HL-60 (cell line): ENCODE data around the gene RAB32.
A peak's percentile ranks its signal among the peaks of the same experiment; 100 is the strongest.

Experiments used
- DNase-seq, 2 experiments: peaks; one replicate each; pipeline ENCODE4 v3.0.0-alpha.2; 2010 to 2020; ENCODE audit warnings: low read depth in 1 of 2, low spot score in 1 of 2
- H3K27ac ChIP-seq: fragments of 250-450 bp; sonication (Bioruptor Pico); replicated peaks from 2 replicates; pipeline ENCODE4 v1.5.1; 2020; ENCODE audit warnings: mild to moderate bottlenecking, moderate library complexity
- H3K27me3 ChIP-seq: fragments of 250-450 bp; sonication (Bioruptor Pico); 2 replicates; pipeline ENCODE4 v1.5.1; 2021; ENCODE audit warnings: mild to moderate bottlenecking, moderate library complexity; ENCODE audit not compliant: insufficient read depth, poor library complexity, severe bottlenecking
- H3K4me3 ChIP-seq: replicated peaks from 2 replicates; pipeline ENCODE4 v1.5.1; 2011; ENCODE audit warnings: mild to moderate bottlenecking, control low read depth, low read length; ENCODE audit not compliant: insufficient read depth
- GABPA ChIP-seq: IDR thresholded peaks from 2 replicates; pipeline ENCODE4 v1.6.1; 2012; ENCODE audit warnings: low read depth
- POLR2AphosphoS5 ChIP-seq: IDR thresholded peaks from 2 replicates; pipeline ENCODE4 v1.6.1; 2012; ENCODE audit warnings: low read depth
- SPI1 ChIP-seq: IDR thresholded peaks from 2 replicates; pipeline ENCODE4 v1.6.1; 2012; ENCODE audit warnings: low read depth, mild to moderate bottlenecking, borderline replicate concordance
- TF ChIP-seq, protein P1 (sequence below): IDR thresholded peaks from one replicate; pipeline ENCODE4 v1.5.1; 2011; ENCODE audit warnings: low read length, control low read depth, inconsistent platforms; ENCODE audit not compliant: insufficient read depth
- TF ChIP-seq, protein P2 (sequence below): IDR thresholded peaks from 2 replicates; pipeline ENCODE4 v1.6.1; 2012; ENCODE audit warnings: low read depth; ENCODE audit not compliant: insufficient replicate concordance

Gene RAB32

DNA sequence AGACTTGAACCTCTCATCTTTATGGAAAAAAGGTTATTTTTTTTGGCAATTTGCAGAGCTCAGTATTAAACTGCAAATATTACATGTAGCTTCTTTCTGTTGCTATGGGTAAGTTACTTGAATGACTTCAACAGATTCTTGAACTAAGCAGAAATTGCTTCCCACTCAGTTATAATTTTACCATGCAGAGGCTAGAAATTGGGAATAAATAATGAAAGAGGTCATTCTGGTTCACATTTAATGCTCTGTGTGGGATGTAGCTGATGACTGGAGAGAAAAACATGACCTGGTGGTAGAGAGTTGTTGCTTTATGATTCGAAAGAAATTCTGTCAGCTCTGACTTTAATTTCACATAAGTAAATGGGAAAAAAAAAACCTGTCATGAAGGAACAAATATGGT is 38.3 kb downstream of the RAB32 start:
- no peak for DNase-seq
- TF ChIP-seq SPI1 (no peak), GABPA (no peak), POLR2AphosphoS5 (no peak)
- TF ChIP-seq, protein P1, sequence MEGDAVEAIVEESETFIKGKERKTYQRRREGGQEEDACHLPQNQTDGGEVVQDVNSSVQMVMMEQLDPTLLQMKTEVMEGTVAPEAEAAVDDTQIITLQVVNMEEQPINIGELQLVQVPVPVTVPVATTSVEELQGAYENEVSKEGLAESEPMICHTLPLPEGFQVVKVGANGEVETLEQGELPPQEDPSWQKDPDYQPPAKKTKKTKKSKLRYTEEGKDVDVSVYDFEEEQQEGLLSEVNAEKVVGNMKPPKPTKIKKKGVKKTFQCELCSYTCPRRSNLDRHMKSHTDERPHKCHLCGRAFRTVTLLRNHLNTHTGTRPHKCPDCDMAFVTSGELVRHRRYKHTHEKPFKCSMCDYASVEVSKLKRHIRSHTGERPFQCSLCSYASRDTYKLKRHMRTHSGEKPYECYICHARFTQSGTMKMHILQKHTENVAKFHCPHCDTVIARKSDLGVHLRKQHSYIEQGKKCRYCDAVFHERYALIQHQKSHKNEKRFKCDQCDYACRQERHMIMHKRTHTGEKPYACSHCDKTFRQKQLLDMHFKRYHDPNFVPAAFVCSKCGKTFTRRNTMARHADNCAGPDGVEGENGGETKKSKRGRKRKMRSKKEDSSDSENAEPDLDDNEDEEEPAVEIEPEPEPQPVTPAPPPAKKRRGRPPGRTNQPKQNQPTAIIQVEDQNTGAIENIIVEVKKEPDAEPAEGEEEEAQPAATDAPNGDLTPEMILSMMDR = no peak
- TF ChIP-seq, protein P2, sequence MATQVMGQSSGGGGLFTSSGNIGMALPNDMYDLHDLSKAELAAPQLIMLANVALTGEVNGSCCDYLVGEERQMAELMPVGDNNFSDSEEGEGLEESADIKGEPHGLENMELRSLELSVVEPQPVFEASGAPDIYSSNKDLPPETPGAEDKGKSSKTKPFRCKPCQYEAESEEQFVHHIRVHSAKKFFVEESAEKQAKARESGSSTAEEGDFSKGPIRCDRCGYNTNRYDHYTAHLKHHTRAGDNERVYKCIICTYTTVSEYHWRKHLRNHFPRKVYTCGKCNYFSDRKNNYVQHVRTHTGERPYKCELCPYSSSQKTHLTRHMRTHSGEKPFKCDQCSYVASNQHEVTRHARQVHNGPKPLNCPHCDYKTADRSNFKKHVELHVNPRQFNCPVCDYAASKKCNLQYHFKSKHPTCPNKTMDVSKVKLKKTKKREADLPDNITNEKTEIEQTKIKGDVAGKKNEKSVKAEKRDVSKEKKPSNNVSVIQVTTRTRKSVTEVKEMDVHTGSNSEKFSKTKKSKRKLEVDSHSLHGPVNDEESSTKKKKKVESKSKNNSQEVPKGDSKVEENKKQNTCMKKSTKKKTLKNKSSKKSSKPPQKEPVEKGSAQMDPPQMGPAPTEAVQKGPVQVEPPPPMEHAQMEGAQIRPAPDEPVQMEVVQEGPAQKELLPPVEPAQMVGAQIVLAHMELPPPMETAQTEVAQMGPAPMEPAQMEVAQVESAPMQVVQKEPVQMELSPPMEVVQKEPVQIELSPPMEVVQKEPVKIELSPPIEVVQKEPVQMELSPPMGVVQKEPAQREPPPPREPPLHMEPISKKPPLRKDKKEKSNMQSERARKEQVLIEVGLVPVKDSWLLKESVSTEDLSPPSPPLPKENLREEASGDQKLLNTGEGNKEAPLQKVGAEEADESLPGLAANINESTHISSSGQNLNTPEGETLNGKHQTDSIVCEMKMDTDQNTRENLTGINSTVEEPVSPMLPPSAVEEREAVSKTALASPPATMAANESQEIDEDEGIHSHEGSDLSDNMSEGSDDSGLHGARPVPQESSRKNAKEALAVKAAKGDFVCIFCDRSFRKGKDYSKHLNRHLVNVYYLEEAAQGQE = no peak
- Histone ChIP-seq H3K27ac (no peak overlapping the region), H3K4me3 (no peak overlapping the region), H3K27me3 (no peaks in the 10 kb centered on the region)

DNA sequence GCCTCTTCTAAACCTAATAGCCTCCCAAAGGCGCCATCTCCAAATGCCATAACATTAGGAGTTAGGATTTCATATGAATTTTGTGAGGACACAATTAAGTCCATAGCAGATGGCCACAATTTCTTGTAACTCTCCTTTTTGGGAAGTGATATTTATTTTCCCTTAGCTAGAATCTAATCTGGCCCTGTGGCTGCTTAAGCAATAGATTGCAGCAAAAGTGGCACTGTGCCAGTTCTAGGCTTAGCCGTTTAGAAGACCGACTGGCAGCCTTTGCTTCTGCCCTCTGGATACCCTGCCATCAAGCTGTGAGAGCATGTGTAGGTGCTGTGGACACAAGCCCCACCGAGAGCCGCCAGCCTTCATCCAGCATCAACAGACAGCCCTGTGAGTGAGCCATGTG is 39.2 kb downstream of the RAB32 start:
- Histone ChIP-seq H3K27me3 (no peaks in the 10 kb centered on the region), H3K27ac (no peak overlapping the region), H3K4me3 (no peak overlapping the region)
- peak; percentile 75 to 94 for DNase-seq
- TF ChIP-seq, protein P2 = no peak
- TF ChIP-seq, protein P1 = no peak
- TF ChIP-seq POLR2AphosphoS5 (peak; percentile 93), SPI1 (peak; percentile 73), GABPA (no peak)

DNA sequence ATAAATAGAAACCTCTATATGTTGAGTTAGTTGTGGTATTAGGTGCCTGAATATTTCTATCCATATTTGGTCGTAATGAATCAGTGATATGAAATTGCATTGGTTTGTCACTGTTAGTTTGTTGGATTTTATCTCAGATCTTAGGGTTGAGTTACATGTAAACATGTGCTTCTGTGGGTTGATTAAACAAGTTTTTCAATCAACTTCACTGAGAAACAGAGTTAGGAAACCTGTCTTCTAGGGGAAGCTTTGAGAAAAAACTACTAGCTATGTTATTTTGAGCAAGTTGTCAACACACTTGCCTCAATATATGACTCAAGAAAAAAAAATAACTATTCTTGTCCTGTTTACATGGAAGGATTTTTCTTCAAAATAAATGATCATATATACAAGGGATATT is 40.3 kb downstream of the RAB32 start:
- Histone ChIP-seq H3K27me3 (no peaks in the 10 kb centered on the region), H3K4me3 (no peak overlapping the region), H3K27ac (no peak overlapping the region)
- no peak for DNase-seq
- TF ChIP-seq, protein P1 = no peak
- TF ChIP-seq SPI1 (no peak), POLR2AphosphoS5 (no peak), GABPA (no peak)
- TF ChIP-seq, protein P2 = no peak
